Lower leg skin (tissue), 3 donors: ENCODE measurements around the gene MYO10.

Source experiments
- POLR2A ChIP-seq, 2 donors: fragments of 450-650 bp; IDR thresholded peaks; one replicate each; pipeline ENCODE4 v1.6.1; 2016 to 2017; ENCODE audit warnings: antibody characterized with exemption in 2 of 2, mild to moderate bottlenecking in 1 of 2, moderate library complexity in 1 of 2
- TF ChIP-seq, protein P1 (sequence below), 3 donors: fragments of 450-650 bp; IDR thresholded peaks; one replicate each; pipeline ENCODE4 v1.5.1; 2016; ENCODE audit warnings: antibody characterized with exemption in 3 of 3, mild to moderate bottlenecking in 3 of 3, moderate library complexity in 2 of 3

DNA sequence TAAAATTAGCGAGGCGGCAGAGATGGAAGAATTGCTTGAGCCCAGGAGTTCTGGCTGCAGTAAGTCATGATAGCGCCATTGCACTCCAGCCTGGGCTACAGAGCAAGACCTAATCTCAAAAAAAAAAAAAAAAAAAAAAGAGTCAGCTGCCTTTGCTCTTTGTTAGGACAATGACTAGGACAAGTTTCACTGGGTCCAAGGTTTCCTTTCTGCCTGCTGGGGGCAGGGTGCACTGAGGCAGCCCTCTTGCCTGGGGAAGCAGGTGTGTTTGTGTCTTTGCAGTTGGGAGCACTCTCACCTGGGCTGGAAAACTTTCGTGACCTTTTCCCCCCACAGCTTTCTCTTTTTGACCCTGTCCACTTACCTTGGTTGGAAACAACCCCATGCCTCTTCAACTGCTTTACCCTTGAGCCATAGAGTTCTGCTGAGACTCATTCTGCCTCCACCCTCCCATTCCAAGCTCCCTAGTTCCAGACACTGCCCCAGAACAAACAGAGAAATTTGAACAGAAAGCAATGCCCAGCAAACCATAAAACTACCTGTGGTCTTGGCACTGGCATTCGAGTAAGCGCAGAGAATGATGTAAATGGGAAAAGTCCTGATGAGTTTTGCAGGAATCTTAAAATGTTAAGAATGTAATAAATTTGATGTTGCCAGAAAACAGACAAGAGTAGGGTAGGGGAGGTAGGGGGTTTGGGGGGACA lies 17.0 kb upstream of the MYO10 start:
- no peak for TF ChIP-seq POLR2A (IDR thresholded peaks at IDR 0.05)
- TF ChIP-seq, protein P1, sequence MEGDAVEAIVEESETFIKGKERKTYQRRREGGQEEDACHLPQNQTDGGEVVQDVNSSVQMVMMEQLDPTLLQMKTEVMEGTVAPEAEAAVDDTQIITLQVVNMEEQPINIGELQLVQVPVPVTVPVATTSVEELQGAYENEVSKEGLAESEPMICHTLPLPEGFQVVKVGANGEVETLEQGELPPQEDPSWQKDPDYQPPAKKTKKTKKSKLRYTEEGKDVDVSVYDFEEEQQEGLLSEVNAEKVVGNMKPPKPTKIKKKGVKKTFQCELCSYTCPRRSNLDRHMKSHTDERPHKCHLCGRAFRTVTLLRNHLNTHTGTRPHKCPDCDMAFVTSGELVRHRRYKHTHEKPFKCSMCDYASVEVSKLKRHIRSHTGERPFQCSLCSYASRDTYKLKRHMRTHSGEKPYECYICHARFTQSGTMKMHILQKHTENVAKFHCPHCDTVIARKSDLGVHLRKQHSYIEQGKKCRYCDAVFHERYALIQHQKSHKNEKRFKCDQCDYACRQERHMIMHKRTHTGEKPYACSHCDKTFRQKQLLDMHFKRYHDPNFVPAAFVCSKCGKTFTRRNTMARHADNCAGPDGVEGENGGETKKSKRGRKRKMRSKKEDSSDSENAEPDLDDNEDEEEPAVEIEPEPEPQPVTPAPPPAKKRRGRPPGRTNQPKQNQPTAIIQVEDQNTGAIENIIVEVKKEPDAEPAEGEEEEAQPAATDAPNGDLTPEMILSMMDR (IDR thresholded peaks at IDR 0.05), result no peak
